Measurements from ENCODE around the gene FLRT2.

FLRT2 gene

GRCh38 chr14:85686908-85687307, 157.0 kb downstream of the FLRT2 start:
- DNase-seq: no peak

GRCh38 chr14:85687456-85687855, 157.5 kb downstream of the FLRT2 start:
- DNase-seq: no peak

DNA sequence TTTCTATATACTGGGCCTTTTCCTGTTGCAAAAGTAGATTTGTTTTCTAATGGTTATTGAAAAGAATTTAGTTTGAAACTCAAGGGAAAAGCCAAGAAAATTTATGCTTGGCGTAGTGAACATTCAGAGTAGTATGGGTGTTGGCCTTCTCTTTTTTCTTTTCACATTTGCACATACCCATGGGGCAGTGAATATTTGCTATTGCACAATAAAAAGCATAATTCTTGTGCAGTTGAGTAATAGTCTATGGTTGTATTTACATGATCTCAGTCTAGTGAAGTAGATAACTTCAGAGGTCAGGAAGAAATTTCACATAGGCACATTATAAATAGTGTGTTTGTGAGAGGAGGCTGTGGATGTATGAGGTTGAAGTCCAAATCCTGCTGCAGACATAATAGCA, 158.1 kb downstream of the FLRT2 start:
- no peak for DNase-seq

- DNase-seq: no peak
These were observed 165.4 kb downstream of the FLRT2 start for GRCh38 chr14:85695300-85695699.

- no peak for DNase-seq
These were observed 171.2 kb downstream of the FLRT2 start for GRCh38 chr14:85701116-85701515.

- no peak for DNase-seq
These were observed 171.8 kb downstream of the FLRT2 start for GRCh38 chr14:85701763-85702162.

- DNase-seq: no peak
These were observed 172.2 kb downstream of the FLRT2 start for GRCh38 chr14:85702191-85702590.

GRCh38 chr14:85702997-85703396, 173.1 kb downstream of the FLRT2 start:
- no peak for DNase-seq

Data from stimulated activated CD8-positive, alpha-beta memory T cell treated with anti-CD3 and anti-CD28 coated beads, Interleukin-4, amount 100 ng/mL, for 48 hours (primary cell).